ENCODE results near the gene NAGS.

DNA sequence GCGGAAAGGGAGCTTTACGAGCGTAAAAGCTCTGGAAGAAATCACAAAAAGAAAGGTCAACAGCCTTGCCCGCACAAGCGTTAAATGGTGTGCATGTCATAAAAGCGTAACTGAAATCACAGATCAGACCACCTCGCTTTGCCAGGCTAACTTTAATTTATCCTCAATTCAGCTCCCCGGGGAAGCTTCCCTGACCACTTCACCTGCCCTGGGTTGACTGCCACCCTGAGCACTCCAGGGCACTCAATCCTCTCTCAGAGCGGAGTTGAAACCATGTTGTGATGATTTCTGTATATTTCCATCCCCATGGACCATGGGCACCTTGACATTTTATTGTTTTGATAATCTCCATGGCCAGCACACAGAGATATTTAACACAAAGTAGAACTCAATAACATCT is 16.1 kb upstream of the NAGS start:
- TF ChIP-seq, protein P1, sequence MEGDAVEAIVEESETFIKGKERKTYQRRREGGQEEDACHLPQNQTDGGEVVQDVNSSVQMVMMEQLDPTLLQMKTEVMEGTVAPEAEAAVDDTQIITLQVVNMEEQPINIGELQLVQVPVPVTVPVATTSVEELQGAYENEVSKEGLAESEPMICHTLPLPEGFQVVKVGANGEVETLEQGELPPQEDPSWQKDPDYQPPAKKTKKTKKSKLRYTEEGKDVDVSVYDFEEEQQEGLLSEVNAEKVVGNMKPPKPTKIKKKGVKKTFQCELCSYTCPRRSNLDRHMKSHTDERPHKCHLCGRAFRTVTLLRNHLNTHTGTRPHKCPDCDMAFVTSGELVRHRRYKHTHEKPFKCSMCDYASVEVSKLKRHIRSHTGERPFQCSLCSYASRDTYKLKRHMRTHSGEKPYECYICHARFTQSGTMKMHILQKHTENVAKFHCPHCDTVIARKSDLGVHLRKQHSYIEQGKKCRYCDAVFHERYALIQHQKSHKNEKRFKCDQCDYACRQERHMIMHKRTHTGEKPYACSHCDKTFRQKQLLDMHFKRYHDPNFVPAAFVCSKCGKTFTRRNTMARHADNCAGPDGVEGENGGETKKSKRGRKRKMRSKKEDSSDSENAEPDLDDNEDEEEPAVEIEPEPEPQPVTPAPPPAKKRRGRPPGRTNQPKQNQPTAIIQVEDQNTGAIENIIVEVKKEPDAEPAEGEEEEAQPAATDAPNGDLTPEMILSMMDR (IDR thresholded peaks at IDR 0.05) = no peak
- TF ChIP-seq POLR2A (IDR thresholded peaks at IDR 0.05) = no peak

Measured in body of pancreas (tissue), 4 donors.